ENCODE measurements around the gene HSD3B2. TPM values are rescaled to one million over a fixed set of nuclear protein-coding genes. Genes with fewer than 3 reads are reported as not detected.

Gene HSD3B2
- total and polyA plus RNA-seq, 2 of the 8 experiments (the other 6 are each of a cell fraction or from before 2014, with no cell fraction given), result not detected

GRCh38 chr1:119368554-119368953 is 46.4 kb upstream of the HSD3B2 start, which contains the start of gene HAO2:
TSS of gene HAO2 (plus strand) at chr1:119368785. CDS start at chr1:119381086, 12,301 bp downstream.
- Histone ChIP-seq H3K23me2 (ENCODE audit: low read depth, low read length) (no peaks in the 10 kb centered on the region), H2AK5ac (ENCODE audit: low read depth, low read length) (no peak within 1 kb of the TSS), H3K79me1 (ENCODE audit: low read depth, low read length) (no peaks in the 10 kb centered on the region), H3K79me2 (ENCODE audit: control insufficient read depth in 1 of 2, insufficient read depth in 2 of 2, low read length in 2 of 2) (no peaks in the 10 kb centered on the region), H3K36me3 (ENCODE audit: control insufficient read depth in 2 of 4, insufficient read depth in 4 of 4, low read length in 3 of 4) (no peaks in the 10 kb centered on the region; a peak in 1 of 8 replicates), H4K20me1 (replicated peaks in 1 of 2; ENCODE audit: control insufficient read depth in 1 of 2, insufficient read depth in 2 of 2, low read length in 2 of 2) (no peaks in the 10 kb centered on the region), H4K5ac (ENCODE audit: insufficient read length, low read depth, low read length) (no peak within 1 kb of the TSS), H3K27ac (ENCODE audit: low read depth, low read length) (no peak within 1 kb of the TSS), H3K4ac (replicated peaks; ENCODE audit: insufficient read length, low read depth, low read length) (no peak within 1 kb of the TSS), H3K4me2 (ENCODE audit: insufficient read depth in 1 of 2, low read depth in 2 of 2, low read length in 2 of 2) (no peak within 1 kb of the TSS), H3K9me3 (ENCODE audit: insufficient read depth in 2 of 2, low read depth in 1 of 2, low read length in 1 of 2) (no peaks in the 10 kb centered on the region), H3K56ac (replicated peaks; ENCODE audit: insufficient read length, low read depth, low read length) (no peak within 1 kb of the TSS), H3K14ac (ENCODE audit: insufficient read length) (no peak within 1 kb of the TSS), H4K8ac (ENCODE audit: extremely low read depth, insufficient read depth, low read length) (no peak within 1 kb of the TSS), H3K4me3 (ENCODE audit: extremely low read depth in 1 of 4, insufficient read depth in 2 of 4, low read depth in 3 of 4, low read length in 4 of 4) (no peak within 1 kb of the TSS), H3K27me3 (replicated peaks in 1 of 4; ENCODE audit: control insufficient read depth in 3 of 4, extremely low read depth in 1 of 4, insufficient read depth in 3 of 4, low read length in 3 of 4) (no peaks in the 10 kb centered on the region; a peak in 1 of 7 replicates), H4K91ac (replicated peaks; ENCODE audit: insufficient read length, low read length) (no peak within 1 kb of the TSS), H3K23ac (ENCODE audit: insufficient read length) (no peak within 1 kb of the TSS), H2BK120ac (replicated peaks; ENCODE audit: low read depth, low read length) (no peak within 1 kb of the TSS), H2BK20ac (ENCODE audit: low read length) (no peak within 1 kb of the TSS), H3K18ac (ENCODE audit: extremely low read depth, low read length) (no peak within 1 kb of the TSS), H2BK15ac (ENCODE audit: low read length) (no peak within 1 kb of the TSS), H2BK5ac (ENCODE audit: low read depth, low read length) (no peak within 1 kb of the TSS), H2BK12ac (ENCODE audit: low read depth, low read length) (peak within 1 kb of the TSS; percentile 23; the same call in 1 of the 2 replicates), H3K4me1 (replicated peaks in 1 of 4; ENCODE audit: control insufficient read depth in 3 of 4, insufficient read depth in 4 of 4, low read length in 3 of 4) (peaks cover 0 to 3% (median 0%) of the 10 kb centered on the region in 4 experiments; a peak in 2 of 7 replicates), H2AFZ (ENCODE audit: low read length) (no peak within 1 kb of the TSS), H3K9ac (replicated peaks in 1 of 4; ENCODE audit: extremely low read depth in 1 of 4, low read depth in 3 of 4, low read length in 3 of 4) (no peak within 1 kb of the TSS)
- TF ChIP-seq MAFK (IDR thresholded peaks at IDR 0.05; ENCODE audit: low read depth, low read length), result peak; percentile 99
- TF ChIP-seq CTBP2 (IDR thresholded peaks at IDR 0.05; ENCODE audit: borderline replicate concordance, insufficient read depth, insufficient read length, low read length), result no peak
- FAIRE-seq (no peak), DNase-seq (ENCODE audit: low read depth in 1 of 2, low spot score in 2 of 2) (no peak)
- POLR2A ChIA-PET (ENCODE audit: partially characterized antibody), result no interaction called here
- CTCF ChIA-PET (ENCODE audit: partially characterized antibody), result interaction anchor here (1.4 to 14.2 kb wide), 8 partner anchors 16 to 111 kb away, joined by 3 to 368 read pairs (median 10); no protein-coding TSS in a partner anchor
- 85% methylated on average over 2 of the region's 2 CpGs; no CpG with 5 or more reads in 1 of the 2 experiments for WGBS, 2 experiments (ENCODE audit: extremely low coverage in 1 of 2, insufficient coverage in 1 of 2, insufficient read length in 1 of 2, insufficient replicate concordance in 2 of 2, low coverage in 1 of 2, low lambda C conversion rate in 2 of 2, missing lambda C conversion rate in 1 of 2)

Data from H1 (cell line).